Activated T-cell treated with anti-CD3 and anti-CD28 coated beads, Interleukin-2, amount 50 U/mL, for 1 hour (primary cell): ENCODE results near the gene PRC1.

Experiments used
- DNase-seq: peaks from one replicate; pipeline ENCODE4 v3.0.0-alpha.2; 2020

Gene PRC1

GRCh38 chr15:90988296-90988695 is 6.0 kb downstream of the PRC1 start:
- DNase-seq = no peak

- no peak for DNase-seq
These were observed 6.7 kb downstream of the PRC1 start for GRCh38 chr15:90987561-90988141.

GRCh38 chr15:90986790-90987507 is 7.4 kb downstream of the PRC1 start:
- DNase-seq = no peak

- no peak for DNase-seq
These were observed 12.2 kb downstream of the PRC1 start for GRCh38 chr15:90982135-90982534.

GRCh38 chr15:90981681-90982080 is 12.7 kb downstream of the PRC1 start:
- DNase-seq = no peak

GRCh38 chr15:90979582-90979981 is 14.8 kb downstream of the PRC1 start:
- no peak for DNase-seq

GRCh38 chr15:90974216-90974615 is 20.1 kb downstream of the PRC1 start:
- no peak for DNase-seq

- no peak for DNase-seq
These were observed 22.2 kb downstream of the PRC1 start for GRCh38 chr15:90972133-90972532.

GRCh38 chr15:90970274-90970673 is 24.1 kb downstream of the PRC1 start:
- no peak for DNase-seq

- no peak for DNase-seq
These were observed 25.9 kb downstream of the PRC1 start for GRCh38 chr15:90968434-90968833.

GRCh38 chr15:90967206-90967605 is 27.1 kb downstream of the PRC1 start:
- no peak for DNase-seq

- DNase-seq = no peak
These were observed 28.1 kb downstream of the PRC1 start for GRCh38 chr15:90966262-90966661.

- no peak for DNase-seq
These were observed 32.3 kb downstream of the PRC1 start for GRCh38 chr15:90962021-90962420.

GRCh38 chr15:90960298-90961091 is 33.8 kb downstream of the PRC1 start:
- DNase-seq = no peak

GRCh38 chr15:90959894-90960293 is 34.4 kb downstream of the PRC1 start:
- DNase-seq = no peak

- DNase-seq = no peak
These were observed 35.2 kb downstream of the PRC1 start for GRCh38 chr15:90959028-90959595.

- DNase-seq = no peak
These were observed 36.5 kb downstream of the PRC1 start for GRCh38 chr15:90957791-90958190.

GRCh38 chr15:90957031-90957790 is 37.1 kb downstream of the PRC1 start:
- DNase-seq = no peak

- peak; percentile 75 for DNase-seq
These were observed 37.9 kb downstream of the PRC1 start for GRCh38 chr15:90956274-90957030.

GRCh38 chr15:90955624-90956273 is 38.6 kb downstream of the PRC1 start:
- DNase-seq = no peak
